K562 (cell line): ENCODE measurements around the gene PRDM15. TPM values are rescaled to one million over a fixed set of nuclear protein-coding genes. Genes with fewer than 3 reads are reported as not detected.

Source experiments
- ATAC-seq: fragments of 200-7000 bp; cut with Tn5 transposase; 3 replicates; pipeline ENCODE4 v1.9.1; 2020; ENCODE audit warnings: moderate library complexity
- BruUV-seq: library from RNA; stranded (reverse); fragments of 400-500 nt; replicated peaks from 2 replicates; lab custom pipeline; 2021; lab: Mats Ljungman, UMichigan
- CTCF ChIA-PET: fragments of 300-600 bp; formaldehyde crosslinking; extraction: SDS; loops from one replicate; lab custom pipeline; 2021; ENCODE audit warnings: low intra/inter-chr PET ratio; lab: Yijun Ruan, JAX
- POLR2A ChIA-PET: fragments of 300-600, 350-650 bp; sonication (Branson Sonifier 250); formaldehyde crosslinking; extraction: SDS; loops from one replicate; lab custom pipeline; 2021; ENCODE audit warnings: antibody characterized with exemption, inconsistent platforms; lab: Yijun Ruan, JAX
- DNase-seq, 4 experiments: peaks; one replicate each; pipeline versions ENCODE4 v3.0.0 to v3.0.0-alpha.2; 2011 to 2018; ENCODE audit warnings: low spot score in 3 of 4, mixed read lengths in 3 of 4; ENCODE audit errors: extremely low read depth in 1 of 4
- FAIRE-seq: peaks from 2 replicates; lab custom pipeline; 2011; peaks lifted over from hg19 to GRCh38; lab: Jason Lieb, UNC
- H2AFZ ChIP-seq: 2 replicates; pipeline ENCODE4 v1.6.0; 2011; ENCODE audit warnings: low read depth, low read length, control low read depth, inconsistent platforms
- H3K27ac ChIP-seq: fragments of 200-600 bp; 3 replicates; pipeline ENCODE4 v1.8.0; 2011; ENCODE audit warnings: low read depth, mild to moderate bottlenecking, control low read depth, inconsistent platforms, low read length, moderate library complexity, mixed read lengths; ENCODE audit errors: extremely low read depth
- H3K27me3 ChIP-seq, 2 experiments: fragments of 300-600 bp in 1 of 2; 2 replicates in 1 of 2; 3 replicates in 1 of 2; pipeline versions ENCODE4 v1.6.0 to v1.8.0; 2011; ENCODE audit warnings: inconsistent platforms in 2 of 2, low read length in 2 of 2, mild to moderate bottlenecking in 1 of 2, mixed read lengths in 1 of 2, moderate library complexity in 1 of 2; ENCODE audit not compliant: control insufficient read depth in 2 of 2, insufficient read depth in 2 of 2
- H3K36me3 ChIP-seq: fragments of 300-600 bp; 3 replicates; pipeline ENCODE4 v1.8.0; 2011; ENCODE audit warnings: mild to moderate bottlenecking, low read length, inconsistent platforms; ENCODE audit not compliant: control insufficient read depth, insufficient read depth
- H3K4me1 ChIP-seq, 2 experiments: fragments of 200-600 bp in 1 of 2; replicated peaks in 1 of 2; 2 replicates in 1 of 2; 3 replicates in 1 of 2; pipeline versions ENCODE4 v1.5.1 to v1.8.0; 2011; ENCODE audit warnings: inconsistent platforms in 2 of 2, low read length in 2 of 2, mild to moderate bottlenecking in 1 of 2, mixed read lengths in 1 of 2, moderate library complexity in 1 of 2; ENCODE audit not compliant: control insufficient read depth in 2 of 2, insufficient read depth in 2 of 2
- H3K4me2 ChIP-seq: 2 replicates; pipeline ENCODE4 v1.6.1; 2011; ENCODE audit warnings: low read length, control low read depth, inconsistent platforms, mixed read lengths; ENCODE audit not compliant: insufficient read depth
- H3K4me3 ChIP-seq: fragments of 200-600 bp; sonication (generic), shearing (Covaris generic); 2 replicates; pipeline ENCODE4 v1.5.1; 2016; ENCODE audit warnings: control low read depth, inconsistent platforms
- H3K79me2 ChIP-seq: fragments of 200-600 bp; 3 replicates; pipeline ENCODE4 v1.8.0; 2011; ENCODE audit warnings: low read length, inconsistent platforms; ENCODE audit not compliant: control insufficient read depth, insufficient read depth
- H3K9ac ChIP-seq, 2 experiments: 2 replicates each; pipeline versions ENCODE4 v1.6.0 to v1.6.1; 2011; ENCODE audit warnings: low read depth in 2 of 2, low read length in 2 of 2, control low read depth in 1 of 2, inconsistent platforms in 1 of 2, mild to moderate bottlenecking in 1 of 2, mixed read lengths in 1 of 2; ENCODE audit not compliant: insufficient read depth in 1 of 2
- H3K9me1 ChIP-seq: one replicate; pipeline ENCODE4 v1.6.0; 2011; ENCODE audit warnings: inconsistent platforms, mild to moderate bottlenecking, low read length, moderate library complexity; ENCODE audit not compliant: control insufficient read depth, insufficient read depth
- H3K9me3 ChIP-seq: replicated peaks from 2 replicates; pipeline ENCODE4 v1.5.1; 2011; ENCODE audit warnings: low read depth, low read length, inconsistent platforms; ENCODE audit not compliant: control insufficient read depth, insufficient read depth
- H4K20me1 ChIP-seq: replicated peaks from 2 replicates; pipeline ENCODE4 v1.6.1; 2011; ENCODE audit warnings: low read length, inconsistent platforms, mixed read lengths; ENCODE audit not compliant: control insufficient read depth, insufficient read depth
- ETS2 ChIP-seq: IDR thresholded peaks from 2 replicates; pipeline ENCODE4 v1.6.1; 2016; ENCODE audit warnings: borderline replicate concordance, missing genetic modification characterization, mild to moderate bottlenecking, moderate library complexity, missing compliant biosample characterization; ENCODE audit not compliant: poor library complexity, severe bottlenecking
- NCOA2 ChIP-seq, 2 experiments: fragments of 450-650 bp; IDR thresholded peaks; 2 replicates each; pipeline ENCODE4 v1.6.1; 2018; ENCODE audit warnings: mild to moderate bottlenecking in 2 of 2, moderate library complexity in 1 of 2; ENCODE audit not compliant: partially characterized antibody in 2 of 2
- SREBF1 ChIP-seq: fragments of 150-350 bp; IDR thresholded peaks from 2 replicates; pipeline ENCODE4 v1.6.1; 2014; ENCODE audit warnings: antibody characterized with exemption, low read depth, low read length, borderline replicate concordance
- STAT5A ChIP-seq: IDR thresholded peaks from 2 replicates; pipeline ENCODE4 v1.6.1; 2012; ENCODE audit warnings: low read length, inconsistent platforms, borderline replicate concordance
- ZC3H8 ChIP-seq: fragments of 450-650 bp; IDR thresholded peaks from 2 replicates; pipeline ENCODE4 v1.6.1; 2017
- WGBS: fragments of 100-300 bp; shearing (Covaris generic); methylation state at CpG from one replicate; pipeline ENCODE4 v1.1.6; 2016; ENCODE audit warnings: low coverage, mixed read lengths; ENCODE audit not compliant: insufficient coverage; ENCODE audit errors: missing lambda C conversion rate; 5-methylcytosine and 5-hydroxymethylcytosine counted together
- in situ Hi-C: fragments of 300-500 bp; cut with MboI; formaldehyde crosslinking; loops from 4 replicates; pipeline ENCODE4 v1.15.0; 2018; ENCODE audit warnings: inconsistent platforms, mixed read lengths
- intact Hi-C: fragments of 100-400 bp; cut with micrococcal nuclease; formaldehyde crosslinking; loops from 2 replicates; pipeline ENCODE4 v1.14.2; 2022
- polyA plus RNA-seq, 8 experiments: library from polyadenylated mRNA; depleted of rRNA in 4 of 8; stranded (reverse) in 5 of 8; unstranded in 3 of 8; fragments of >200 nt; fragmentation: Nextera tagmentation in 2 of 8; fragmentation: Illumina TruSeq in 1 of 8; extraction: Ambion mirVana in 2 of 8; extraction: Trizol in 1 of 8; gene quantifications; 2 replicates each; pipeline versions ENCODE4 v1.2.1 to v1.2.3, GENCODE V29; 2011 to 2014; ENCODE audit warnings: inconsistent platforms in 1 of 8, missing spikeins in 1 of 8
- total RNA-seq, 7 experiments: library from RNA; depleted of rRNA in 6 of 7; stranded (reverse); fragments of >200 nt in 6 of 7; fragmentation: Illumina TruSeq in 2 of 7; extraction: Trizol in 2 of 7; gene quantifications; 2 replicates each; pipeline versions ENCODE4 v1.2.1 to v1.2.3, GENCODE V29; 2011 to 2021; ENCODE audit warnings: low replicate concordance in 1 of 7

The PRDM15 gene
- total and polyA plus RNA-seq, 9 of the 15 experiments (the other 6 are each of a cell fraction or from before 2014, with no cell fraction given), result 0.93 to 9.2 (median 6.2) TPM

GRCh38 chr21:41837756-41838297, 41.3 kb downstream of the PRDM15 start:
- 85% methylated on average over 7 of the region's 7 CpGs for WGBS
- no peak for FAIRE-seq
- no peak for TF ChIP-seq NCOA2 (IDR thresholded peaks at IDR 0.05; ENCODE audit: partially characterized antibody in 2 of 2)
- no peak for TF ChIP-seq ZC3H8
- TF ChIP-seq ETS2 (tag), result no peak
- no peak for TF ChIP-seq SREBF1
- TF ChIP-seq STAT5A, result no peak
- POLR2A ChIA-PET, result interaction anchor here (0.6 to 0.9 kb wide), 2 partner anchors 10 to 191 kb away, joined by 3 read pairs; no protein-coding TSS in a partner anchor
- CTCF ChIA-PET, result no interaction called here
- no peak overlapping the region for H3K4me2 ChIP-seq
- no peak overlapping the region for H2AFZ ChIP-seq
- H3K9me3 ChIP-seq, result no peaks in the 10 kb centered on the region
- H3K4me3 ChIP-seq, result no peak overlapping the region
- no peak for DNase-seq
- ATAC-seq, result no peak
- peaks cover 3% of the 10 kb centered on the region for H3K9me1 ChIP-seq
- in situ Hi-C loops, result no loop called here
- no peaks in the 10 kb centered on the region for H4K20me1 ChIP-seq
- BruUV-seq, result no TSS peak
- peaks cover 11 to 23% of the 10 kb centered on the region in 2 experiments; a peak in 4 of 5 replicates for H3K4me1 ChIP-seq
- no peaks in the 10 kb centered on the region for H3K27me3 ChIP-seq
- intact Hi-C loops, result no loop called here
- no peak overlapping the region for H3K27ac ChIP-seq
- H3K79me2 ChIP-seq, result no peaks in the 10 kb centered on the region
- H3K9ac ChIP-seq, result no peak overlapping the region
- peaks cover 60% of the 10 kb centered on the region for H3K36me3 ChIP-seq
